WTC11 (cell line): ENCODE data around the gene PI4K2B. TPM values are rescaled to one million over a fixed set of nuclear protein-coding genes. Genes with fewer than 3 reads are reported as not detected.

Source experiments
- AR ChIP-seq: fragments of 250-450 bp; sonication (Bioruptor Pico); IDR thresholded peaks from 2 replicates; pipeline ENCODE4 v1.9.0; 2021; ENCODE audit warnings: mild to moderate bottlenecking
- ATF2 ChIP-seq: sonication (generic); formaldehyde crosslinking; IDR thresholded peaks from 2 replicates; pipeline ENCODE4 v1.8.1; 2022; ENCODE audit warnings: low read depth, missing genetic modification reagents, borderline replicate concordance
- CBFB ChIP-seq: sonication (generic); formaldehyde crosslinking; IDR thresholded peaks from 2 replicates; pipeline ENCODE4 v1.8.1; 2022; ENCODE audit warnings: mild to moderate bottlenecking, low read depth, missing genetic modification reagents
- CREB1 ChIP-seq: sonication (generic); formaldehyde crosslinking; IDR thresholded peaks from 2 replicates; pipeline ENCODE4 v1.8.0; 2023; ENCODE audit warnings: mild to moderate bottlenecking, missing genetic modification reagents
- E2F5 ChIP-seq: sonication (generic); formaldehyde crosslinking; IDR thresholded peaks from 2 replicates; pipeline ENCODE4 v1.8.1; 2022; ENCODE audit warnings: mild to moderate bottlenecking, moderate library complexity, missing genetic modification reagents
- ELF4 ChIP-seq: sonication (generic); formaldehyde crosslinking; IDR thresholded peaks from 2 replicates; pipeline ENCODE4 v1.8.1; 2022; ENCODE audit warnings: low read depth, mild to moderate bottlenecking, moderate library complexity, missing genetic modification reagents
- EMX1 ChIP-seq: fragments of 250-450 bp; sonication (Bioruptor Pico); IDR thresholded peaks from 2 replicates; pipeline ENCODE4 v1.8.0; 2021; ENCODE audit warnings: mild to moderate bottlenecking
- IRF2 ChIP-seq: sonication (generic); formaldehyde crosslinking; IDR thresholded peaks from 2 replicates; pipeline ENCODE4 v1.8.0; 2022; ENCODE audit warnings: low read depth, missing genetic modification reagents, borderline replicate concordance
- JUN ChIP-seq: sonication (generic); formaldehyde crosslinking; IDR thresholded peaks from 2 replicates; pipeline ENCODE4 v1.8.0; 2023; ENCODE audit warnings: mild to moderate bottlenecking, missing genetic modification reagents
- KAT7 ChIP-seq: sonication (generic); formaldehyde crosslinking; IDR thresholded peaks from 2 replicates; pipeline ENCODE4 v1.8.1; 2023; ENCODE audit warnings: missing genetic modification reagents, mild to moderate bottlenecking, borderline replicate concordance
- MAX ChIP-seq: sonication (generic); formaldehyde crosslinking; IDR thresholded peaks from 2 replicates; pipeline ENCODE4 v1.8.0; 2022; ENCODE audit warnings: mild to moderate bottlenecking, missing genetic modification reagents
- NR1H2 ChIP-seq: sonication (generic); formaldehyde crosslinking; IDR thresholded peaks from 2 replicates; pipeline ENCODE4 v1.9.0; 2021; ENCODE audit warnings: mild to moderate bottlenecking, moderate library complexity, missing genetic modification reagents
- NR2C2 ChIP-seq: sonication (generic); formaldehyde crosslinking; IDR thresholded peaks from 2 replicates; pipeline ENCODE4 v1.8.0; 2022; ENCODE audit warnings: mild to moderate bottlenecking, missing genetic modification reagents
- OVOL2 ChIP-seq: fragments of 250-450 bp; sonication (Bioruptor Pico); IDR thresholded peaks from 2 replicates; pipeline ENCODE4 v1.9.0; 2021; ENCODE audit warnings: mild to moderate bottlenecking, borderline replicate concordance
- PRDM15 ChIP-seq: sonication (generic); formaldehyde crosslinking; IDR thresholded peaks from 2 replicates; pipeline ENCODE4 v1.8.0; 2022; ENCODE audit warnings: missing genetic modification reagents
- SMAD3 ChIP-seq: sonication (generic); formaldehyde crosslinking; IDR thresholded peaks from 2 replicates; pipeline ENCODE4 v1.8.0; 2022; ENCODE audit warnings: missing genetic modification reagents, mild to moderate bottlenecking, borderline replicate concordance
- TEAD4 ChIP-seq: sonication (generic); formaldehyde crosslinking; IDR thresholded peaks from 2 replicates; pipeline ENCODE4 v1.8.0; 2022; ENCODE audit warnings: mild to moderate bottlenecking, missing genetic modification reagents
- ZBTB21 ChIP-seq: sonication (generic); formaldehyde crosslinking; IDR thresholded peaks from 2 replicates; pipeline ENCODE4 v1.8.1; 2023; ENCODE audit warnings: mild to moderate bottlenecking, missing genetic modification reagents, borderline replicate concordance
- ZMAT4 ChIP-seq: fragments of 250-450 bp; sonication (Bioruptor Pico); IDR thresholded peaks from 2 replicates; pipeline ENCODE4 v1.9.0; 2021; ENCODE audit warnings: mild to moderate bottlenecking
- ZNF219 ChIP-seq: sonication (generic); formaldehyde crosslinking; IDR thresholded peaks from 2 replicates; pipeline ENCODE4 v1.8.0; 2023; ENCODE audit warnings: missing genetic modification reagents, mild to moderate bottlenecking, borderline replicate concordance
- ZNF232 ChIP-seq: sonication (generic); formaldehyde crosslinking; IDR thresholded peaks from 2 replicates; pipeline ENCODE4 v1.8.0; 2022; ENCODE audit warnings: mild to moderate bottlenecking, missing genetic modification reagents
- ZNF281 ChIP-seq: sonication (generic); formaldehyde crosslinking; IDR thresholded peaks from 2 replicates; pipeline ENCODE4 v1.8.0; 2023; ENCODE audit warnings: mild to moderate bottlenecking, missing genetic modification reagents
- total RNA-seq: library from RNA; stranded (reverse); gene quantifications from 3 replicates; pipeline ENCODE4 v1.2.3, GENCODE V29; 2021

Gene PI4K2B
- total RNA-seq, 1 experiment from 2014 or later: 15.1 TPM

GRCh38 chr4:25312496-25313200 is 78.8 kb downstream of the PI4K2B start, which contains the start of gene ZCCHC4 (continued):
- TF ChIP-seq SMAD3 (CRISPR knock-in tag) (no peak; the same call in 1 of the 2 replicates), CBFB (CRISPR knock-in tag) (no peak), ZNF281 (CRISPR knock-in tag) (no peak), TEAD4 (CRISPR knock-in tag) (no peak), JUN (no peak), ZNF232 (peak; percentile 84; the same call in 1 of the 2 replicates), OVOL2 (no peak), IRF2 (CRISPR knock-in tag) (no peak), ELF4 (CRISPR knock-in tag) (no peak), NR2C2 (CRISPR knock-in tag) (no peak), E2F5 (0 out of 2 replicates have a peak, but pooled peaks have one; percentile 50), EMX1 (CRISPR knock-in tag) (no peak), ATF2 (no peak), CREB1 (CRISPR knock-in tag) (no peak), ZMAT4 (CRISPR knock-in tag) (no peak), NR1H2 (no peak), MAX (CRISPR knock-in tag) (peak; percentile 42; the same call in 1 of the 2 replicates), ZBTB21 (CRISPR knock-in tag) (peak; percentile 54; the same call in 1 of the 2 replicates), AR (CRISPR knock-in tag) (no peak; the same call in 1 of the 2 replicates), ZNF219 (CRISPR knock-in tag) (no peak), KAT7 (CRISPR knock-in tag) (no peak), PRDM15 (CRISPR knock-in tag) (peak; percentile 30; the same call in 1 of the 2 replicates)
